ENCODE data around the gene TIMM22.
"Not testable (repeated sequence)": the region's sequence is repeated elsewhere in the genome, so short reads cannot be mapped to it uniquely, and the experiment has no call there.

The TIMM22 gene

DNA sequence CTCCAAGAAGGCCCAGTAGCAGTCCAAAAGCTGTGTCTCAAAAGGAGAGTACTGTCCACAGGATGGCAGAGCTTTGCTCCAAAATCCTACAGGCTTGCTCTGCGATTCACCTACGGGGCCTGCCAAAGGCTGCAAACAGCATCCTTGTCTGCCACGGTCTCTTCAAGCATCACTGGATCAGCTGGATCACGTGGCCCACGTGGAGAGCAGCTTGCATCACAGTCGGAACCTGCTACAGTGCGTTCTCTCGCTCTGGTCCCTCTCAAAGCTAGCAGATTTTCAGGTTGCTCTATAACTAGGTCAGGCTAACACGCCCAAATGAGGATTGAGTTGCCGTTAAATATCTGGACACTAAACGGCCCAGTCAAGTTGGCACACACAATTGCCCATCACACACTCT, 8.4 kb upstream of the TIMM22 start:
- TF ChIP-seq CTCF (IDR thresholded peaks at IDR 0.05; ENCODE audit: control insufficient read depth, extremely low read depth, insufficient read depth) = no peak
- no peak for DNase-seq (ENCODE audit: low read depth)
- H3K4me3 ChIP-seq (ENCODE audit: low read depth, low read length) = no peak overlapping the region

GRCh38 chr17:992933-993332, 4.0 kb upstream of the TIMM22 start:
- no peak overlapping the region for H3K4me3 ChIP-seq (ENCODE audit: low read depth, low read length)
- TF ChIP-seq CTCF (IDR thresholded peaks at IDR 0.05; ENCODE audit: control insufficient read depth, extremely low read depth, insufficient read depth) = no peak

GRCh38 chr17:995324-995723, 1.6 kb upstream of the TIMM22 start:
- not testable (repeated sequence) for DNase-seq (ENCODE audit: low read depth); H3K4me3 ChIP-seq (ENCODE audit: low read depth, low read length)

More at GRCh38 chr17:992933-993332, 4.0 kb upstream of the TIMM22 start:
- DNase-seq (ENCODE audit: low read depth) = no peak

- no peak for DNase-seq (ENCODE audit: low read depth)
- no peak for TF ChIP-seq CTCF (IDR thresholded peaks at IDR 0.05; ENCODE audit: control insufficient read depth, extremely low read depth, insufficient read depth)
- H3K4me3 ChIP-seq (ENCODE audit: low read depth, low read length) = peak overlapping the region; percentile 91
Measured at GRCh38 chr17:998111-998510, 1.2 kb downstream of the TIMM22 start.

GRCh38 chr17:1000597-1001461, 3.9 kb downstream of the TIMM22 start:
- H3K4me3 ChIP-seq (ENCODE audit: low read depth, low read length) = no peak overlapping the region
- peak; percentile 35 for DNase-seq (ENCODE audit: low read depth)
- TF ChIP-seq CTCF (IDR thresholded peaks at IDR 0.05; ENCODE audit: control insufficient read depth, extremely low read depth, insufficient read depth) = no peak

GRCh38 chr17:1001640-1002411, 4.9 kb downstream of the TIMM22 start:
- no peak for DNase-seq (ENCODE audit: low read depth)
- H3K4me3 ChIP-seq (ENCODE audit: low read depth, low read length) = no peak overlapping the region
- TF ChIP-seq CTCF (IDR thresholded peaks at IDR 0.05; ENCODE audit: control insufficient read depth, extremely low read depth, insufficient read depth) = no peak

GRCh38 chr17:1002412-1002753, 5.5 kb downstream of the TIMM22 start:
- H3K4me3 ChIP-seq (ENCODE audit: low read depth, low read length) = no peak overlapping the region
- DNase-seq (ENCODE audit: low read depth) = no peak
- TF ChIP-seq CTCF (IDR thresholded peaks at IDR 0.05; ENCODE audit: control insufficient read depth, extremely low read depth, insufficient read depth) = no peak
